ENCODE data around the gene KRT28. TPM values are rescaled to one million over a fixed set of nuclear protein-coding genes. Genes with fewer than 3 reads are reported as not detected.

Gene KRT28
- total and polyA plus RNA-seq, 2 of the 8 experiments (the other 6 are each of a cell fraction or from before 2014, with no cell fraction given), result not detected

- no peak for TF ChIP-seq CHD7 (IDR thresholded peaks at IDR 0.05; ENCODE audit: insufficient replicate concordance, low read length)
- TF ChIP-seq POLR2A (IDR thresholded peaks at IDR 0.05; ENCODE audit: control extremely low read depth in 1 of 2, low read depth in 2 of 2, low read length in 2 of 2), result no peak; a peak in 1 of 3 replicates
- TF ChIP-seq TEAD4 (IDR thresholded peaks at IDR 0.05; ENCODE audit: low read depth, low read length), result no peak
- no peak for TF ChIP-seq RAD21 (IDR thresholded peaks at IDR 0.05 in 1 of 2, conservative IDR thresholded peaks at IDR 0.05 in 1 of 2; ENCODE audit: low read depth in 2 of 2, low read length in 2 of 2)
- TF ChIP-seq KDM5A (IDR thresholded peaks at IDR 0.05; ENCODE audit: low read length), result no peak
- TF ChIP-seq KDM4A (IDR thresholded peaks at IDR 0.05; ENCODE audit: low read depth, low read length, severe bottlenecking), result peak; percentile 40
Observed at GRCh38 chr17:40818733-40819527, 19.2 kb upstream of the KRT28 start (continued).
